Tibial nerve (tissue), 4 donors: ENCODE data around the gene TRIM6. TPM values are rescaled to one million over a fixed set of nuclear protein-coding genes. Genes with fewer than 3 reads are reported as not detected.
"Not testable (repeated sequence)": the region's sequence is repeated elsewhere in the genome, so short reads cannot be mapped to it uniquely, and the experiment has no call there.

Experiments
- DNase-seq, 2 donors: peaks; one replicate each; pipeline ENCODE4 v3.0.0-alpha.2; 2019; ENCODE audit warnings: low spot score in 2 of 2
- H3K27ac ChIP-seq, 4 donors: fragments of 200-600 bp; sonication (generic) in 3 of 4; one replicate each; pipeline ENCODE4 v1.5.1; 2017 to 2019; ENCODE audit warnings: mild to moderate bottlenecking in 1 of 4
- H3K27me3 ChIP-seq, 2 donors: fragments of 200-600 bp; sonication (generic) in 1 of 2; one replicate each; pipeline versions ENCODE4 v1.5.1 to v1.6.0; 2017 to 2019
- H3K36me3 ChIP-seq, 3 donors: fragments of 200-600 bp; sonication (generic); one replicate each; pipeline ENCODE4 v1.5.1; 2018 to 2019
- H3K4me1 ChIP-seq, 4 donors: fragments of 200-600 bp; sonication (generic) in 3 of 4; one replicate each; pipeline ENCODE4 v1.5.1; 2017 to 2019
- H3K4me3 ChIP-seq, 4 donors: fragments of 200-600 bp; sonication (generic) in 3 of 4; one replicate each; pipeline ENCODE4 v1.5.1; 2017 to 2019; ENCODE audit warnings: mild to moderate bottlenecking in 1 of 4, moderate library complexity in 1 of 4
- H3K9me3 ChIP-seq, 4 donors: fragments of 200-600 bp; sonication (generic) in 3 of 4; one replicate each; pipeline ENCODE4 v1.5.1; 2017 to 2019
- CTCF ChIP-seq, 5 experiments: fragments of 200-600 bp in 3 of 5; fragments of 450-650 bp in 2 of 5; sonication (generic) in 3 of 5; IDR thresholded peaks; one replicate each; pipeline ENCODE4 v1.5.1; 2016 to 2019; ENCODE audit warnings: antibody characterized with exemption in 5 of 5, mild to moderate bottlenecking in 3 of 5, moderate library complexity in 2 of 5
- EP300 ChIP-seq, 2 donors: sonication (generic); formaldehyde crosslinking; IDR thresholded peaks; one replicate each; pipeline ENCODE4 v1.6.1; 2017; ENCODE audit warnings: antibody characterized with exemption in 2 of 2, mild to moderate bottlenecking in 1 of 2
- POLR2A ChIP-seq, 2 donors: fragments of 450-650 bp; IDR thresholded peaks; one replicate each; pipeline ENCODE4 v1.6.1; 2017; ENCODE audit warnings: antibody characterized with exemption in 2 of 2, mild to moderate bottlenecking in 2 of 2, moderate library complexity in 2 of 2
- WGBS, 2 donors: methylation state at CpG; one replicate each; pipeline ENCODE4 v1.1.5; 2018; 5-methylcytosine and 5-hydroxymethylcytosine counted together
- total RNA-seq, 4 donors: library from RNA; depleted of rRNA; stranded (reverse); fragments of >200 nt; gene quantifications; one replicate each; pipeline ENCODE4 v1.1.0, GENCODE V29; 2016

The TRIM6 gene
- total RNA-seq, 4 donors from 2014 or later, result 1.2 to 5.9 (median 2.5) TPM

GRCh38 chr11:5591613-5592012 is 4.8 kb upstream of the TRIM6 start:
- peaks cover 0 to 4% (median 2%) of the 10 kb centered on the region in 4 donors for H3K4me1 ChIP-seq
- no peak overlapping the region for H3K4me3 ChIP-seq
- no peak overlapping the region for H3K27ac ChIP-seq
- H3K27me3 ChIP-seq, result no peaks in the 10 kb centered on the region
- no peak for DNase-seq
- WGBS, 2 donors, result 64 to 89% methylated on average over 3 of the region's 3 CpGs
- peaks cover 0 to 5% (median 0%) of the 10 kb centered on the region in 3 donors for H3K36me3 ChIP-seq
- TF ChIP-seq CTCF (IDR thresholded peaks at IDR 0.05) (no peak), POLR2A (IDR thresholded peaks at IDR 0.05) (no peak), EP300 (IDR thresholded peaks at IDR 0.05) (no peak)
- no peaks in the 10 kb centered on the region for H3K9me3 ChIP-seq

- DNase-seq, result no peak
- 83% methylated on average over 5 of the region's 5 CpGs for WGBS, 2 donors
- TF ChIP-seq CTCF (IDR thresholded peaks at IDR 0.05), result no peak
- no peak for TF ChIP-seq POLR2A (IDR thresholded peaks at IDR 0.05)
- TF ChIP-seq EP300 (IDR thresholded peaks at IDR 0.05), result no peak
- no peak overlapping the region for H3K27ac ChIP-seq
- H3K4me3 ChIP-seq, result no peak overlapping the region
- peaks cover 0 to 4% (median 3%) of the 10 kb centered on the region in 4 donors for H3K4me1 ChIP-seq
- peaks cover 0 to 5% (median 0%) of the 10 kb centered on the region in 3 donors for H3K36me3 ChIP-seq
- H3K27me3 ChIP-seq, result no peaks in the 10 kb centered on the region
- H3K9me3 ChIP-seq, result no peaks in the 10 kb centered on the region
Measured at GRCh38 chr11:5592615-5593014, 3.8 kb upstream of the TRIM6 start.

- no peak for TF ChIP-seq EP300 (IDR thresholded peaks at IDR 0.05)
- TF ChIP-seq POLR2A (IDR thresholded peaks at IDR 0.05), result no peak
- TF ChIP-seq CTCF (IDR thresholded peaks at IDR 0.05), result no peak
- 37 to 50% methylated on average over 1 of the region's 1 CpG for WGBS, 2 donors
- H3K27me3 ChIP-seq, result no peaks in the 10 kb centered on the region
- H3K4me1 ChIP-seq, result peaks cover 0 to 9% (median 5%) of the 10 kb centered on the region in 4 donors
- no peak for DNase-seq
- H3K9me3 ChIP-seq, result no peaks in the 10 kb centered on the region
- peaks cover 0 to 5% (median 0%) of the 10 kb centered on the region in 3 donors for H3K36me3 ChIP-seq
- no peak overlapping the region for H3K4me3 ChIP-seq
- no peak overlapping the region for H3K27ac ChIP-seq
Measured at GRCh38 chr11:5593146-5593545, 3.3 kb upstream of the TRIM6 start.

GRCh38 chr11:5597953-5598352 is 1.5 kb downstream of the TRIM6 start:
- WGBS, 2 donors, result 55 to 58% methylated on average over 3 of the region's 3 CpGs
- Histone ChIP-seq H3K27me3 (no peaks in the 10 kb centered on the region), H3K4me1 (peaks cover 0 to 25% (median 6%) of the 10 kb centered on the region in 4 donors), H3K9me3 (no peaks in the 10 kb centered on the region), H3K27ac (no peak overlapping the region), H3K36me3 (no peaks in the 10 kb centered on the region), H3K4me3 (no peak overlapping the region)
- TF ChIP-seq CTCF (IDR thresholded peaks at IDR 0.05), result no peak
- no peak for TF ChIP-seq POLR2A (IDR thresholded peaks at IDR 0.05)
- no peak for TF ChIP-seq EP300 (IDR thresholded peaks at IDR 0.05)
- DNase-seq, result no peak

- Histone ChIP-seq H3K27me3 (no peaks in the 10 kb centered on the region), H3K4me3 (no peak overlapping the region), H3K36me3 (peaks cover 0 to 13% (median 0%) of the 10 kb centered on the region in 3 donors), H3K9me3 (no peaks in the 10 kb centered on the region), H3K27ac (peak overlapping the region in 3 of 4 donors; percentile 25 to 76 (median 71)), H3K4me1 (peaks cover 0 to 25% (median 6%) of the 10 kb centered on the region in 4 donors)
- peak; percentile 49 to 64 for DNase-seq
- 29% methylated on average over 9 of the region's 9 CpGs for WGBS, 2 donors
- no peak for TF ChIP-seq EP300 (IDR thresholded peaks at IDR 0.05)
- TF ChIP-seq CTCF (IDR thresholded peaks at IDR 0.05), result peak; percentile 63 to 74 (median 67)
- TF ChIP-seq POLR2A (IDR thresholded peaks at IDR 0.05), result no peak
Measured at GRCh38 chr11:5600374-5600851, 4.0 kb downstream of the TRIM6 start.

GRCh38 chr11:5602791-5603190 is 6.4 kb downstream of the TRIM6 start:
- Histone ChIP-seq H3K36me3 (peaks cover 0 to 13% (median 0%) of the 10 kb centered on the region in 3 donors), H3K4me1 (peaks cover 0 to 19% (median 3%) of the 10 kb centered on the region in 4 donors)
- not testable (repeated sequence) for H3K9me3 ChIP-seq, H3K27me3 ChIP-seq, DNase-seq, H3K4me3 ChIP-seq, H3K27ac ChIP-seq
- 92 to 95% methylated on average over 4 of the region's 4 CpGs for WGBS, 2 donors
